ENCODE measurements around the gene STK17B.
"Not testable (repeated sequence)": the region's sequence is repeated elsewhere in the genome, so short reads cannot be mapped to it uniquely, and the experiment has no call there.

The STK17B gene

DNA sequence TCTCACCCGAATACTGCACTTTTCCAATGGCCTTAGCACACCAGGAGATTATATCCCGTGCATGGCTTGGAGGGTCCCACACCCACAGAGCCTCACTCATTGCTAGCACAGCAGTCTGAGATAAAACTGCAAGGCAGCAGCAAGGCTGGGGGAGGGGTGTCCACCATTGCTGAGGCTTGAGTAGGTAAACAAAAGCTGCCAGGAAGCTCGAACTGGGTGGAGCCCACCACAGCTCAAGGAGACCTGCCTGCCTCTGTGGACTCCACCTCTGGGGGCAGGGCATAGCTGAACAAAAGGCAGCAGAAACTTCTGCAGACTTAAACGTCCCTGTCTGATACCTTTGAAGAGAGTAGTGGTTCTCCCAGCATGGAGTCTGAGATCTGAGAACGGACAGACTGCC, 81.9 kb downstream of the STK17B start:
- H3K27ac Mint-ChIP-seq; H3K4me1 Mint-ChIP-seq; ATAC-seq; H3K9me3 Mint-ChIP-seq; DNase-seq (ENCODE audit: low spot score in 2 of 2); H3K36me3 Mint-ChIP-seq; H3K4me3 Mint-ChIP-seq: not testable (repeated sequence)

DNA sequence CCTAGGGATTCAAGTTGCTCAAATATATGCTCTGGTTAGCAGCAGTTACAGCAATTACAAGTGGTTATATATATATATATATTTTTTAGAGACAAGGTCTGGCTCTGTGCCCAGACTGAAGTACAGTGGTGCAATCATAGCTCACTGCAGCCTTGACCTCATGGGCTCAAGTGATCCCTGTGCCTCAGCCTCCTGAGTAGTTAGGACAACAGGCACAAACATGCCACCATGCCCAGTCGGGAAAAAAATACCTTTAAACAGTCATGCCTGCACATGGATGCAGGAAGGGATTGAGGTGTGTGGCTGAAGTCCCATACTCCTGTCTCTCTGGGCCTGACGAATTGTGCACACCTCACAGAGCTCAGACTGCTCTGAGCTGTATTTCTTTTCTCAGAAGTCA, 83.2 kb downstream of the STK17B start:
- no peak overlapping the region for H3K4me3 Mint-ChIP-seq
- no peak overlapping the region for H3K27ac Mint-ChIP-seq
- no peaks in the 10 kb centered on the region for H3K36me3 Mint-ChIP-seq
- DNase-seq (ENCODE audit: low spot score in 2 of 2): no peak
- H3K4me1 Mint-ChIP-seq: peaks cover 7% of the 10 kb centered on the region
- H3K9me3 Mint-ChIP-seq: peaks cover 9% of the 10 kb centered on the region
- no peak for ATAC-seq

DNA sequence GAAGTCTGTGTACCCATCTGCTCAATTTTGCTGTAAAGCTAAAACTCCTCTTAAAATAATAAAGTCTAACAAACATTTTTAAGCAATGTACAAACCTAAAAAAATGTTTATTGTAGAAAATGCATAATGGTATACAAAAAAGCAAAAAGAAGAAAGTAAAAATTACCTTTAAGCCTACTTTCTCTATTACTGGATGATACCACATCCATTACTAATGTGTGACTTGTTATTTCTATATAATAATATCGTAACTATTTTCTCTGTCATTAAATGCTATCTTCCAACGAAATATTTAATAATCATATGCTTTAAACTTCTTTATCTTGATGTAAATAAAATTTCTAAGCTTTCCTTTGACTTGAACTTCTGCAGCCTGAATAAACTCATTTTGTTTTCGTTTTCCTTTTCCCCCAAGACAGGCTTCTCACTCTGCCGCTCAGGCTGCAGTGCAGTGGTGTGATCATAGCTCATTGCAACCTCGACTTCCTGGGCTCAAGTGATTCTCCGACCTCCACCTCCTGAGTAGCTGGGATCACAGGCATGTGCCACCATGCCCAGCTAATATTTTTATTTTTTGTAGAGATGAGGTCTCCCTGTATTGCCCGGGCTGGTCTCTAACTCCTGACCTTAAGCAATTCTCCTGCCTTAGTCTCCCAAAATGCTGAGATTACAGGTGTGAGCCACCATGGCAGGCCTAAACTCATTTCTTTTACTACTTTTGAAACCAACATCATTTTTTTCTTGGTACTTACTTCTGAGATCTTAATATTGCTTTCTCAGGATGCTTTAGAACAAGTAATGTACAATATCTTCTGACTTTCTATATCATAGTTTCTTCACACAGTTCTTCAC, 84.6 kb downstream of the STK17B start:
- ATAC-seq (no peak), DNase-seq (ENCODE audit: low spot score in 2 of 2) (no peak)
- peaks cover 8% of the 10 kb centered on the region for H3K9me3 Mint-ChIP-seq
- H3K36me3 Mint-ChIP-seq: no peaks in the 10 kb centered on the region
- H3K27ac Mint-ChIP-seq: peak overlapping the region; percentile 5
- peaks cover 7% of the 10 kb centered on the region for H3K4me1 Mint-ChIP-seq
- peak overlapping the region; percentile 23 for H3K4me3 Mint-ChIP-seq

DNA sequence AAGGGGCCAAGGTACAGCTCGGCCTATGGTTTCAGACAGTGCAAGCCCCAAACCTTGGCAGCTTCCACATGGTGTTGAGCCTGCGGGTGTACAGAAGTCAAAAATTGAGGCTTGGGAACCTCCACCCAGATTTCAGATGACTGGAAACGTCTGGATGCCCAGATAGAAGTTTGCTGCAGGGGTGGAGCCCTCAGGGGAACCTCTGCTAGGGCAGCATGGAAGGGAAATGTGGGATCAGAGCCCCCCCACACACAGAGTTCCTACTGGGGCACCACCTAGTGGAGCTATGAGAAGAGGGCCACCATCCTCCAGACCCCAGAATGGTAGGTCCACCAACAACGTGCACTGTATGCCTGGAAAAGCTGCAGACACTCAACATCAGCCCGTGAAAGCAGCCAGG, 87.8 kb downstream of the STK17B start:
- Mint-ChIP-seq H3K36me3 (no peaks in the 10 kb centered on the region), H3K27ac (no peak overlapping the region), H3K4me3 (no peak overlapping the region), H3K9me3 (peaks cover 6% of the 10 kb centered on the region), H3K4me1 (peaks cover 7% of the 10 kb centered on the region)
- DNase-seq (ENCODE audit: low spot score in 2 of 2) (no peak), ATAC-seq (no peak)
